ENCODE results near the gene FRG2. TPM values are rescaled to one million over a fixed set of nuclear protein-coding genes. Genes with fewer than 3 reads are reported as not detected.
"Not testable (repeated sequence)": the region's sequence is repeated elsewhere in the genome, so short reads cannot be mapped to it uniquely, and the experiment has no call there.

FRG2 gene
- not detected for total RNA-seq

- not testable (repeated sequence) for H3K9me3 ChIP-seq (ENCODE audit: control insufficient read depth in 3 of 3, low read length in 3 of 3); H3K4me3 ChIP-seq (ENCODE audit: low read length in 3 of 3); H3K4me1 ChIP-seq (ENCODE audit: control insufficient read depth in 3 of 3, insufficient read depth in 3 of 3, low read length in 3 of 3); H3K9ac ChIP-seq (ENCODE audit: low read depth in 1 of 3, low read length in 3 of 3); H3K36me3 ChIP-seq (ENCODE audit: control insufficient read depth in 3 of 3, insufficient read depth in 3 of 3, low read length in 3 of 3); H3K27me3 ChIP-seq (ENCODE audit: control insufficient read depth in 3 of 3, insufficient read depth in 3 of 3, low read length in 3 of 3); H3K27ac ChIP-seq (ENCODE audit: low read depth, low read length)
Measured at GRCh38 chr4:190027156-190027555, at the start of gene FRG2. FRG2 (minus strand) TSS chr4:190027256; CDS start chr4:190027204, 52 bp downstream.

- not testable (repeated sequence) for H3K4me1 ChIP-seq (ENCODE audit: control insufficient read depth in 3 of 3, insufficient read depth in 3 of 3, low read length in 3 of 3); H3K9me3 ChIP-seq (ENCODE audit: control insufficient read depth in 3 of 3, low read length in 3 of 3); H3K27me3 ChIP-seq (ENCODE audit: control insufficient read depth in 3 of 3, insufficient read depth in 3 of 3, low read length in 3 of 3); H3K36me3 ChIP-seq (ENCODE audit: control insufficient read depth in 3 of 3, insufficient read depth in 3 of 3, low read length in 3 of 3); H3K27ac ChIP-seq (ENCODE audit: low read depth, low read length); H3K4me3 ChIP-seq (ENCODE audit: low read length in 3 of 3); H3K9ac ChIP-seq (ENCODE audit: low read depth in 1 of 3, low read length in 3 of 3)
Measured at GRCh38 chr4:190068351-190068750, 41.3 kb upstream of the FRG2 start.

GRCh38 chr4:190064805-190065204 is 37.7 kb upstream of the FRG2 start:
- not testable (repeated sequence) for H3K27me3 ChIP-seq (ENCODE audit: control insufficient read depth in 3 of 3, insufficient read depth in 3 of 3, low read length in 3 of 3)

GRCh38 chr4:190064342-190064741 is 37.3 kb upstream of the FRG2 start, which contains the start of gene DBET:
DBET (plus strand) TSS chr4:190064502.
- not testable (repeated sequence) for H3K36me3 ChIP-seq (ENCODE audit: control insufficient read depth in 3 of 3, insufficient read depth in 3 of 3, low read length in 3 of 3); H3K4me1 ChIP-seq (ENCODE audit: control insufficient read depth in 3 of 3, insufficient read depth in 3 of 3, low read length in 3 of 3); H3K27ac ChIP-seq (ENCODE audit: low read depth, low read length); H3K9me3 ChIP-seq (ENCODE audit: control insufficient read depth in 3 of 3, low read length in 3 of 3); H3K27me3 ChIP-seq (ENCODE audit: control insufficient read depth in 3 of 3, insufficient read depth in 3 of 3, low read length in 3 of 3); H3K4me3 ChIP-seq (ENCODE audit: low read length in 3 of 3); H3K9ac ChIP-seq (ENCODE audit: low read depth in 1 of 3, low read length in 3 of 3)

More at GRCh38 chr4:190064805-190065204, 37.7 kb upstream of the FRG2 start:
- not testable (repeated sequence) for H3K9me3 ChIP-seq (ENCODE audit: control insufficient read depth in 3 of 3, low read length in 3 of 3); H3K4me1 ChIP-seq (ENCODE audit: control insufficient read depth in 3 of 3, insufficient read depth in 3 of 3, low read length in 3 of 3); H3K36me3 ChIP-seq (ENCODE audit: control insufficient read depth in 3 of 3, insufficient read depth in 3 of 3, low read length in 3 of 3); H3K27ac ChIP-seq (ENCODE audit: low read depth, low read length); H3K4me3 ChIP-seq (ENCODE audit: low read length in 3 of 3); H3K9ac ChIP-seq (ENCODE audit: low read depth in 1 of 3, low read length in 3 of 3)

GRCh38 chr4:190058997-190059396 is 31.9 kb upstream of the FRG2 start:
- not testable (repeated sequence) for H3K4me3 ChIP-seq (ENCODE audit: low read length in 3 of 3); H3K9ac ChIP-seq (ENCODE audit: low read depth in 1 of 3, low read length in 3 of 3); H3K9me3 ChIP-seq (ENCODE audit: control insufficient read depth in 3 of 3, low read length in 3 of 3); H3K27ac ChIP-seq (ENCODE audit: low read depth, low read length); H3K4me1 ChIP-seq (ENCODE audit: control insufficient read depth in 3 of 3, insufficient read depth in 3 of 3, low read length in 3 of 3); H3K27me3 ChIP-seq (ENCODE audit: control insufficient read depth in 3 of 3, insufficient read depth in 3 of 3, low read length in 3 of 3); H3K36me3 ChIP-seq (ENCODE audit: control insufficient read depth in 3 of 3, insufficient read depth in 3 of 3, low read length in 3 of 3)

GRCh38 chr4:190049378-190050239 is 22.6 kb upstream of the FRG2 start:
- H3K4me3 ChIP-seq (ENCODE audit: low read length in 3 of 3); H3K36me3 ChIP-seq (ENCODE audit: control insufficient read depth in 3 of 3, insufficient read depth in 3 of 3, low read length in 3 of 3); H3K27ac ChIP-seq (ENCODE audit: low read depth, low read length); H3K4me1 ChIP-seq (ENCODE audit: control insufficient read depth in 3 of 3, insufficient read depth in 3 of 3, low read length in 3 of 3); H3K9me3 ChIP-seq (ENCODE audit: control insufficient read depth in 3 of 3, low read length in 3 of 3); H3K27me3 ChIP-seq (ENCODE audit: control insufficient read depth in 3 of 3, insufficient read depth in 3 of 3, low read length in 3 of 3); H3K9ac ChIP-seq (ENCODE audit: low read depth in 1 of 3, low read length in 3 of 3): not testable (repeated sequence)

- H3K9ac ChIP-seq (ENCODE audit: low read depth in 1 of 3, low read length in 3 of 3); H3K4me3 ChIP-seq (ENCODE audit: low read length in 3 of 3); H3K36me3 ChIP-seq (ENCODE audit: control insufficient read depth in 3 of 3, insufficient read depth in 3 of 3, low read length in 3 of 3); H3K4me1 ChIP-seq (ENCODE audit: control insufficient read depth in 3 of 3, insufficient read depth in 3 of 3, low read length in 3 of 3); H3K9me3 ChIP-seq (ENCODE audit: control insufficient read depth in 3 of 3, low read length in 3 of 3); H3K27me3 ChIP-seq (ENCODE audit: control insufficient read depth in 3 of 3, insufficient read depth in 3 of 3, low read length in 3 of 3); H3K27ac ChIP-seq (ENCODE audit: low read depth, low read length): not testable (repeated sequence)
Measured at GRCh38 chr4:190047627-190048026, 20.6 kb upstream of the FRG2 start.

GRCh38 chr4:190040873-190041272 is 13.8 kb upstream of the FRG2 start:
- not testable (repeated sequence) for H3K36me3 ChIP-seq (ENCODE audit: control insufficient read depth in 3 of 3, insufficient read depth in 3 of 3, low read length in 3 of 3); H3K4me1 ChIP-seq (ENCODE audit: control insufficient read depth in 3 of 3, insufficient read depth in 3 of 3, low read length in 3 of 3); H3K9me3 ChIP-seq (ENCODE audit: control insufficient read depth in 3 of 3, low read length in 3 of 3); H3K4me3 ChIP-seq (ENCODE audit: low read length in 3 of 3); H3K9ac ChIP-seq (ENCODE audit: low read depth in 1 of 3, low read length in 3 of 3); H3K27me3 ChIP-seq (ENCODE audit: control insufficient read depth in 3 of 3, insufficient read depth in 3 of 3, low read length in 3 of 3); H3K27ac ChIP-seq (ENCODE audit: low read depth, low read length)

GRCh38 chr4:190037704-190038388 is 10.8 kb upstream of the FRG2 start:
- not testable (repeated sequence) for H3K27ac ChIP-seq (ENCODE audit: low read depth, low read length); H3K4me1 ChIP-seq (ENCODE audit: control insufficient read depth in 3 of 3, insufficient read depth in 3 of 3, low read length in 3 of 3); H3K36me3 ChIP-seq (ENCODE audit: control insufficient read depth in 3 of 3, insufficient read depth in 3 of 3, low read length in 3 of 3); H3K9me3 ChIP-seq (ENCODE audit: control insufficient read depth in 3 of 3, low read length in 3 of 3); H3K9ac ChIP-seq (ENCODE audit: low read depth in 1 of 3, low read length in 3 of 3); H3K4me3 ChIP-seq (ENCODE audit: low read length in 3 of 3); H3K27me3 ChIP-seq (ENCODE audit: control insufficient read depth in 3 of 3, insufficient read depth in 3 of 3, low read length in 3 of 3)

- not testable (repeated sequence) for H3K4me3 ChIP-seq (ENCODE audit: low read length in 3 of 3); H3K9ac ChIP-seq (ENCODE audit: low read depth in 1 of 3, low read length in 3 of 3); H3K36me3 ChIP-seq (ENCODE audit: control insufficient read depth in 3 of 3, insufficient read depth in 3 of 3, low read length in 3 of 3); H3K4me1 ChIP-seq (ENCODE audit: control insufficient read depth in 3 of 3, insufficient read depth in 3 of 3, low read length in 3 of 3); H3K27me3 ChIP-seq (ENCODE audit: control insufficient read depth in 3 of 3, insufficient read depth in 3 of 3, low read length in 3 of 3); H3K9me3 ChIP-seq (ENCODE audit: control insufficient read depth in 3 of 3, low read length in 3 of 3); H3K27ac ChIP-seq (ENCODE audit: low read depth, low read length)
Measured at GRCh38 chr4:190031264-190031663, 4.2 kb upstream of the FRG2 start.

Measured in skeletal muscle tissue (tissue), 4 donors.